ENCODE data around the gene PLD4. TPM values are rescaled to one million over a fixed set of nuclear protein-coding genes. Genes with fewer than 3 reads are reported as not detected.
A peak's percentile ranks its signal among the peaks of the same experiment; 100 is the strongest.

The PLD4 gene
- total and polyA plus RNA-seq, 4 donors = 12.9 to 32.6 (median 27.8) TPM

- no peaks in the 10 kb centered on the region for H3K4me1 ChIP-seq (ENCODE audit: control insufficient read depth, insufficient read depth, low read length)
- H3K4me3 ChIP-seq (ENCODE audit: low read depth, low read length) = no peak overlapping the region
- no peaks in the 10 kb centered on the region for H3K9me3 ChIP-seq (ENCODE audit: control insufficient read depth, insufficient read depth, low read length)
- no peak overlapping the region for H3K27ac ChIP-seq (ENCODE audit: low read depth, low read length)
- DNase-seq (ENCODE audit: low read depth in 4 of 6, low spot score in 6 of 6) = no peak
- peaks cover 40% of the 10 kb centered on the region for H3K36me3 ChIP-seq (ENCODE audit: control insufficient read depth, insufficient read depth, low read length)
- H3K27me3 ChIP-seq (ENCODE audit: control insufficient read depth, insufficient read depth, low read length) = no peaks in the 10 kb centered on the region
- WGBS (ENCODE audit: insufficient coverage) = 89% methylated on average over 3 of the region's 3 CpGs
Measured at GRCh38 chr14:104955396-104955770, 30.7 kb downstream of the PLD4 start.

GRCh38 chr14:104956290-104956890, 31.7 kb downstream of the PLD4 start:
- Histone ChIP-seq H3K4me1 (ENCODE audit: control insufficient read depth, insufficient read depth, low read length) (no peaks in the 10 kb centered on the region), H3K9me3 (ENCODE audit: control insufficient read depth, insufficient read depth, low read length) (no peaks in the 10 kb centered on the region), H3K27me3 (ENCODE audit: control insufficient read depth, insufficient read depth, low read length) (no peaks in the 10 kb centered on the region), H3K4me3 (ENCODE audit: low read depth, low read length) (no peak overlapping the region), H3K36me3 (ENCODE audit: control insufficient read depth, insufficient read depth, low read length) (peaks cover 40% of the 10 kb centered on the region), H3K27ac (ENCODE audit: low read depth, low read length) (no peak overlapping the region)
- 87% methylated on average over 11 of the region's 14 CpGs for WGBS (ENCODE audit: insufficient coverage)
- DNase-seq (ENCODE audit: low read depth in 4 of 6, low spot score in 6 of 6) = no peak

- H3K36me3 ChIP-seq (ENCODE audit: control insufficient read depth, insufficient read depth, low read length) = peaks cover 33% of the 10 kb centered on the region
- H3K4me3 ChIP-seq (ENCODE audit: low read depth, low read length) = no peak overlapping the region
- H3K27ac ChIP-seq (ENCODE audit: low read depth, low read length) = no peak overlapping the region
- no peaks in the 10 kb centered on the region for H3K27me3 ChIP-seq (ENCODE audit: control insufficient read depth, insufficient read depth, low read length)
- no peak for DNase-seq (ENCODE audit: low read depth in 4 of 6, low spot score in 6 of 6)
- no peaks in the 10 kb centered on the region for H3K4me1 ChIP-seq (ENCODE audit: control insufficient read depth, insufficient read depth, low read length)
- no peaks in the 10 kb centered on the region for H3K9me3 ChIP-seq (ENCODE audit: control insufficient read depth, insufficient read depth, low read length)
- WGBS (ENCODE audit: insufficient coverage) = 82% methylated on average over 22 of the region's 25 CpGs
Measured at GRCh38 chr14:104957146-104958113, 32.8 kb downstream of the PLD4 start.

GRCh38 chr14:104964546-104964945, 39.9 kb downstream of the PLD4 start:
- Histone ChIP-seq H3K36me3 (ENCODE audit: control insufficient read depth, insufficient read depth, low read length) (peaks cover 2% of the 10 kb centered on the region), H3K4me3 (ENCODE audit: low read depth, low read length) (no peak overlapping the region), H3K27ac (ENCODE audit: low read depth, low read length) (no peak overlapping the region), H3K4me1 (ENCODE audit: control insufficient read depth, insufficient read depth, low read length) (peaks cover 24% of the 10 kb centered on the region), H3K27me3 (ENCODE audit: control insufficient read depth, insufficient read depth, low read length) (peaks cover 9% of the 10 kb centered on the region), H3K9me3 (ENCODE audit: control insufficient read depth, insufficient read depth, low read length) (no peaks in the 10 kb centered on the region)
- 82% methylated on average over 7 of the region's 7 CpGs for WGBS (ENCODE audit: insufficient coverage)
- no peak for DNase-seq (ENCODE audit: low read depth in 4 of 6, low spot score in 6 of 6)

- Histone ChIP-seq H3K27ac (ENCODE audit: low read depth, low read length) (no peak overlapping the region), H3K4me1 (ENCODE audit: control insufficient read depth, insufficient read depth, low read length) (peaks cover 24% of the 10 kb centered on the region), H3K9me3 (ENCODE audit: control insufficient read depth, insufficient read depth, low read length) (no peaks in the 10 kb centered on the region), H3K27me3 (ENCODE audit: control insufficient read depth, insufficient read depth, low read length) (peaks cover 9% of the 10 kb centered on the region), H3K4me3 (ENCODE audit: low read depth, low read length) (no peak overlapping the region), H3K36me3 (ENCODE audit: control insufficient read depth, insufficient read depth, low read length) (peaks cover 2% of the 10 kb centered on the region)
- DNase-seq (ENCODE audit: low read depth in 4 of 6, low spot score in 6 of 6) = no peak
- WGBS (ENCODE audit: insufficient coverage) = 84% methylated on average over 12 of the region's 13 CpGs
Measured at GRCh38 chr14:104965561-104966231, 41.0 kb downstream of the PLD4 start.

GRCh38 chr14:104966261-104966865, 41.7 kb downstream of the PLD4 start:
- no peaks in the 10 kb centered on the region for H3K9me3 ChIP-seq (ENCODE audit: control insufficient read depth, insufficient read depth, low read length)
- peaks cover 24% of the 10 kb centered on the region for H3K4me1 ChIP-seq (ENCODE audit: control insufficient read depth, insufficient read depth, low read length)
- H3K27ac ChIP-seq (ENCODE audit: low read depth, low read length) = no peak overlapping the region
- no peak overlapping the region for H3K4me3 ChIP-seq (ENCODE audit: low read depth, low read length)
- peaks cover 2% of the 10 kb centered on the region for H3K36me3 ChIP-seq (ENCODE audit: control insufficient read depth, insufficient read depth, low read length)
- DNase-seq (ENCODE audit: low read depth in 4 of 6, low spot score in 6 of 6) = no peak
- 82% methylated on average over 9 of the region's 9 CpGs for WGBS (ENCODE audit: insufficient coverage)
- H3K27me3 ChIP-seq (ENCODE audit: control insufficient read depth, insufficient read depth, low read length) = peaks cover 9% of the 10 kb centered on the region

- 34% methylated on average over 4 of the region's 8 CpGs for WGBS (ENCODE audit: insufficient coverage)
- H3K4me3 ChIP-seq (ENCODE audit: low read depth, low read length) = no peak overlapping the region
- DNase-seq (ENCODE audit: low read depth in 4 of 6, low spot score in 6 of 6) = no peak
Measured at GRCh38 chr14:104966981-104967385, 42.3 kb downstream of the PLD4 start.

GRCh38 chr14:104967386-104968152, 42.9 kb downstream of the PLD4 start:
- peak in 2 of 6 donors; percentile 16 to 53 for DNase-seq (ENCODE audit: low read depth in 4 of 6, low spot score in 6 of 6)

More at GRCh38 chr14:104966981-104967385, 42.3 kb downstream of the PLD4 start:
- H3K9me3 ChIP-seq (ENCODE audit: control insufficient read depth, insufficient read depth, low read length) = no peaks in the 10 kb centered on the region
- peaks cover 24% of the 10 kb centered on the region for H3K4me1 ChIP-seq (ENCODE audit: control insufficient read depth, insufficient read depth, low read length)
- H3K27ac ChIP-seq (ENCODE audit: low read depth, low read length) = no peak overlapping the region
- H3K36me3 ChIP-seq (ENCODE audit: control insufficient read depth, insufficient read depth, low read length) = peaks cover 2% of the 10 kb centered on the region
- H3K27me3 ChIP-seq (ENCODE audit: control insufficient read depth, insufficient read depth, low read length) = peaks cover 9% of the 10 kb centered on the region

GRCh38 chr14:104968153-104968527, 43.5 kb downstream of the PLD4 start:
- 23% methylated on average over 11 of the region's 12 CpGs for WGBS (ENCODE audit: insufficient coverage)
- Histone ChIP-seq H3K27ac (ENCODE audit: low read depth, low read length) (no peak overlapping the region), H3K27me3 (ENCODE audit: control insufficient read depth, insufficient read depth, low read length) (peaks cover 9% of the 10 kb centered on the region), H3K4me1 (ENCODE audit: control insufficient read depth, insufficient read depth, low read length) (peaks cover 31% of the 10 kb centered on the region), H3K4me3 (ENCODE audit: low read depth, low read length) (peak overlapping the region; percentile 29), H3K36me3 (ENCODE audit: control insufficient read depth, insufficient read depth, low read length) (peaks cover 2% of the 10 kb centered on the region), H3K9me3 (ENCODE audit: control insufficient read depth, insufficient read depth, low read length) (no peaks in the 10 kb centered on the region)
- peak in 2 of 6 donors; percentile 32 to 68 for DNase-seq (ENCODE audit: low read depth in 4 of 6, low spot score in 6 of 6)

More at GRCh38 chr14:104967386-104968152, 42.9 kb downstream of the PLD4 start:
- no peak overlapping the region for H3K27ac ChIP-seq (ENCODE audit: low read depth, low read length)
- WGBS (ENCODE audit: insufficient coverage) = 10% methylated on average over 32 of the region's 36 CpGs
- peaks cover 26% of the 10 kb centered on the region for H3K4me1 ChIP-seq (ENCODE audit: control insufficient read depth, insufficient read depth, low read length)
- H3K4me3 ChIP-seq (ENCODE audit: low read depth, low read length) = peak overlapping the region; percentile 29
- peaks cover 9% of the 10 kb centered on the region for H3K27me3 ChIP-seq (ENCODE audit: control insufficient read depth, insufficient read depth, low read length)
- H3K36me3 ChIP-seq (ENCODE audit: control insufficient read depth, insufficient read depth, low read length) = peaks cover 2% of the 10 kb centered on the region
- no peaks in the 10 kb centered on the region for H3K9me3 ChIP-seq (ENCODE audit: control insufficient read depth, insufficient read depth, low read length)
